Measurements from ENCODE around the gene PLXNB2.
A peak's percentile ranks its signal among the peaks of the same experiment; 100 is the strongest.

The PLXNB2 gene

GRCh38 chr22:50268655-50269113 lies 38.8 kb downstream of the PLXNB2 start:
- TF ChIP-seq ZFX (IDR thresholded peaks at IDR 0.05): no peak
- TF ChIP-seq CTCF (conservative IDR thresholded peaks at IDR 0.05): no peak
- peak overlapping the region; percentile 67 for H3K27ac ChIP-seq

- H3K27ac ChIP-seq: peak overlapping the region; percentile 67
- TF ChIP-seq ZFX (IDR thresholded peaks at IDR 0.05) (no peak), CTCF (conservative IDR thresholded peaks at IDR 0.05) (peak; percentile 57)
Measured at GRCh38 chr22:50267591-50268390, 39.7 kb downstream of the PLXNB2 start.

- TF ChIP-seq ZFX (IDR thresholded peaks at IDR 0.05) (no peak), CTCF (conservative IDR thresholded peaks at IDR 0.05) (no peak)
- peak overlapping the region; percentile 67 for H3K27ac ChIP-seq
Measured at GRCh38 chr22:50266994-50267393, 40.5 kb downstream of the PLXNB2 start.

GRCh38 chr22:50264946-50265669 lies 42.3 kb downstream of the PLXNB2 start:
- H3K27ac ChIP-seq: no peak overlapping the region
- TF ChIP-seq CTCF (conservative IDR thresholded peaks at IDR 0.05): no peak
- TF ChIP-seq ZFX (IDR thresholded peaks at IDR 0.05): no peak

- TF ChIP-seq ZFX (IDR thresholded peaks at IDR 0.05) (no peak), CTCF (conservative IDR thresholded peaks at IDR 0.05) (no peak)
- H3K27ac ChIP-seq: no peak overlapping the region
Measured at GRCh38 chr22:50264104-50264745, 43.2 kb downstream of the PLXNB2 start.

- TF ChIP-seq ZFX (IDR thresholded peaks at IDR 0.05): no peak
- TF ChIP-seq CTCF (conservative IDR thresholded peaks at IDR 0.05): no peak
- peak overlapping the region; percentile 84 for H3K27ac ChIP-seq
Measured at GRCh38 chr22:50262973-50263617, 44.4 kb downstream of the PLXNB2 start.
